ENCODE data around the gene MYOM1.
"Not testable (repeated sequence)": the region's sequence is repeated elsewhere in the genome, so short reads cannot be mapped to it uniquely, and the experiment has no call there.

Gene MYOM1

GRCh38 chr18:3058328-3059191, 161.2 kb downstream of the MYOM1 start:
- no peak for DNase-seq (ENCODE audit: low read depth in 2 of 2)

GRCh38 chr18:3057526-3057925, 162.2 kb downstream of the MYOM1 start:
- no peak for DNase-seq (ENCODE audit: low read depth in 2 of 2)

DNA sequence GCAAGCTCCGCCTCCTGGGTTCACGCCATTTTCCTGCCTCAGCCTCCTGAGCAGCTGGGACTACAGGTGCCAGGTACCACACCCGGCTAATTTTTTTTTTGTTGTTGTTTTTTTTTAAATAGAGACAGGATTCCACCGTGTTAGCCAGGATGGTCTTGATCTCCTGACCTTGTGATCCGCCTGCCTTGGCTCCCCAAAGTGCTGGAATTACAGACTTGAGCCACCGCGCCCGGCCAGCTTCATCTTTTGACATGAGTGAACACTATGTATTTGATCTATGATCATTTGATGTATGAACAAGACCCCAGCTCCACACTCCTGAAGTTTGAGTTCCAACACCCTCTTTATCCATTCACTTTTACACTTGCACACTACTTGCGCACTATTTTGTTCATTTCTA, 163.5 kb downstream of the MYOM1 start:
- DNase-seq (ENCODE audit: low read depth in 2 of 2) = no peak

DNA sequence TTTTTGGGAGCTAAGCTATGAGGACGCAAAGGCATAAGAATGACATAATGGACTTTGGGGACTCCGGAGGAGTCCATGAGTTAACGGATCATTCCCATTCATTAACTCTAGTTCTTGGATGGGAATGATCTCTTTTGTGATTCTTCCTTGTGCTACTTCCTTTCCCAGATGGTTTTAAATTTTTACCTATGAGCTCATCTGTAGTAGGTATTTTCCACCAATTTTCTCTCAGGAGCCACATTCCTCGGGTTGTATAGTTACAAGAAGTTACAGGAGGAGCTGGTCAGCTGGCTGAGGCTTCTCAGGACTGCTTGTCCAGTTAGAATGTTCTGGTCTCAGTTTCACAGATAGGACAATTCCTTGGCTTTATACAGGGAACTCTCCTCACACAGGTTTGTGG, 164.0 kb downstream of the MYOM1 start:
- no peak for DNase-seq (ENCODE audit: low read depth in 2 of 2)

DNA sequence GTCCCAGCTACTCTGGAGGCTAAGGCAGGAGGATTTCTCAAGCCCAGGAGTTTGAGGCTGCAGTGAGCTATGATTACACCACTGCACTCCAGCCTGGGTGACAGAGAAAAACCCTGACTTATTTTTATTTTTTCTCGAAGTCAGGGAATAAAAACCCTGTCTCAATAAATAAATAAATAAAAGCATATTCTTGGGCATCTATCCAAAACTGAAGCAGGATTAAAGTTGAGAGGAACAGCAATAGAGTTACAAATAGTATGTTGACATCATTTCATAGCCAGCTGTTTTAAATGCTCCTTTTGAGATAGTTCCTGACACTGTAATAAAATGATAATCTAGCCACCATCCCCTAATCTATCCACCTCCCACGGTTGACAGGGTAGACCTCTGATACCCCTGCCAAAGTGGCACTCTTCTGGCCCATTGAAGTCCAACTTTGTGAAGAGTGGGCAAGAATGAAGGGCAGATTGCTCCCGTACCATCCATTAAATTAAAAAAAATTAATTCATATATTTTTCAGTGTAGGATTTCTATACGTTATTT, 164.5 kb downstream of the MYOM1 start:
- no peak for DNase-seq (ENCODE audit: low read depth in 2 of 2)

DNA sequence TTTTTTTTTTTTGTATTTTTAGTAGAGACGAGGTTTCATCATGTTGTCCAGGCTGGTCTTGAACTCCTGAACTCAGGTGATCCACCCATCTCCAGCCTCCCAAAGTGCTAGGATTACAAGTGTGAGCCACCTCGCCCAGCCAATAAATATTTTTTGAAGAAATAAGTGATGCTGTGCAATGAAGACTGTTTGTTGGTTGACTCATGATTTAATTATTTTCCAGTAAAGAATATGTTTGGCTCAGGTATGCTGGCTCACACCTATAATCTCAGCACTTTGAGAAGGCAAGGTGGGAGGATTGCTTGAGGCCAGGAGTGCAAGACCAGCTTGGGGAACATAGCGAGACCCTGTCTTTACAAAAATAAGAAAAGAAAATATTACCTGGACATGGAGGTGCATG, 165.0 kb downstream of the MYOM1 start:
- DNase-seq (ENCODE audit: low read depth in 2 of 2) = no peak

- no peak for DNase-seq (ENCODE audit: low read depth in 2 of 2)
Observed at GRCh38 chr18:3054214-3054613, 165.6 kb downstream of the MYOM1 start.

GRCh38 chr18:3053081-3053480, 166.7 kb downstream of the MYOM1 start:
- no peak for DNase-seq (ENCODE audit: low read depth in 2 of 2)

DNA sequence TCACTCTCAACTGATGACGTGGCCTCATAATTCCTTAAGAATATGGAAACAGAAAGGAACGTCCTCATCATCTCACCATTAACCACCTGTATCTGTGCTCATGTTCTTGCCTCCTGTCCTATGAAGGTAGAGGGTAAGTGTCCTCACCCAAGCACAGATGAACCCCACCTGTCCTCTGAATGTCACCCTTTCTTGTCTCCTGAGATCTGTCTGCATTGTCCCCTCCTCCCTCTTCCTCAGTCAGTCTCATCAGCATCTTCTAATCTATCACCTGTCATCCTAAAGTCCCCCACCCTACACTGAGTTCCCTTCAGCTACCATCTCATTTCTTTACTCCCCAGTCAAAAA, 167.4 kb downstream of the MYOM1 start:
- no peak for DNase-seq (ENCODE audit: low read depth in 2 of 2)

- no peak for DNase-seq (ENCODE audit: low read depth in 2 of 2)
Observed at GRCh38 chr18:3051718-3052410, 167.9 kb downstream of the MYOM1 start.

DNA sequence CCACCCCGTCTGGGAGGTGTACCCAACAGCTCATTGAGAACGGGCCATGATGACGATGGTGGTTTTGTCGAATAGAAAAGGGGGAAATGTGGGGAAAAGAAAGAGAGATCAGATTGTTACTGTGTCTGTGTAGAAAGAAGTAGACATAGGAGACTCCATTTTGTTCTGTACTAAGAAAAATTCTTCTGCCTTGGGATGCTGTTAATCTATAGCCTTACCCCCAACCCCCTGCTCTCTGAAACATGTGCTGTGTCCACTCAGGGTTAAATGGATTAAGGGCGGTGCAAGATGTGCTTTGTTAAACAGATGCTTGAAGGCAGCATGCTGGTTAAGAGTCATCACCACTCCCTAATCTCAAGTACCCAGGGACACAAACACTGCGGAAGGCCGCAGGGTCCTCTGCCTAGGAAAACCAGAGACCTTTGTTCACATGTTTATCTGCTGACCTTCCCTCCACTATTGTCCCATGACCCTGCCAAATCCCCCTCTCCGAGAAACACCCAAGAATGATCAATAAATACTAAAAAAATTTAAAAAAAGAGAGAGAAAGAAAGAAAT, 169.8 kb downstream of the MYOM1 start:
- not testable (repeated sequence) for DNase-seq (ENCODE audit: low read depth in 2 of 2)

DNA sequence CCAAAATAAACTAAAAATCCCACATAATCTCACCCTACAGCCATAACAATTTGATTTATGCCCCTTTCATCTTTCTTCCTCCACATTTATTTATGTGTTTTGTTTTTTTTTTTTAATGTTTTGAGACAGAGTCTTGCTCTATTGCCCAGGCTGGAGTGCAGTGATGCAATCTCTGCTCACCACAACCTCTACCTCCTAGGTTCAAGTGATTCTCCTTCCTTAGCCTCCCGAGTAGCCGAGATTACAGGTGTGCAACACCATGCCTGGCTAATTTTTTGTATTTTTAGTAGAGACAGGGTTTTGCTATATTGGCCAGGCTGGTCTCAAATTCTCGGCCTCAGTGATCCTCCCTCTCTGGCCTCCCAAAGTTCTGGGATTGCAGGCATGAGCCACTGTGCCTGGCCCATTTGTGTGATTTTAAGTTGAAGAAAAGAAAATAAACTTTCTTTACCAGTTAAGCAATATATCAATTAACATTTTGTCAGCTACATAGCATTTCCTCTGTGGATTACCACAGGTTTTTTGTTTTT, 170.9 kb downstream of the MYOM1 start:
- DNase-seq (ENCODE audit: low read depth in 2 of 2) = no peak

- no peak for DNase-seq (ENCODE audit: low read depth in 2 of 2)
Observed at GRCh38 chr18:3048121-3048520, 171.6 kb downstream of the MYOM1 start.

- DNase-seq (ENCODE audit: low read depth in 2 of 2) = no peak
Observed at GRCh38 chr18:3046216-3046808, 173.5 kb downstream of the MYOM1 start.

DNA sequence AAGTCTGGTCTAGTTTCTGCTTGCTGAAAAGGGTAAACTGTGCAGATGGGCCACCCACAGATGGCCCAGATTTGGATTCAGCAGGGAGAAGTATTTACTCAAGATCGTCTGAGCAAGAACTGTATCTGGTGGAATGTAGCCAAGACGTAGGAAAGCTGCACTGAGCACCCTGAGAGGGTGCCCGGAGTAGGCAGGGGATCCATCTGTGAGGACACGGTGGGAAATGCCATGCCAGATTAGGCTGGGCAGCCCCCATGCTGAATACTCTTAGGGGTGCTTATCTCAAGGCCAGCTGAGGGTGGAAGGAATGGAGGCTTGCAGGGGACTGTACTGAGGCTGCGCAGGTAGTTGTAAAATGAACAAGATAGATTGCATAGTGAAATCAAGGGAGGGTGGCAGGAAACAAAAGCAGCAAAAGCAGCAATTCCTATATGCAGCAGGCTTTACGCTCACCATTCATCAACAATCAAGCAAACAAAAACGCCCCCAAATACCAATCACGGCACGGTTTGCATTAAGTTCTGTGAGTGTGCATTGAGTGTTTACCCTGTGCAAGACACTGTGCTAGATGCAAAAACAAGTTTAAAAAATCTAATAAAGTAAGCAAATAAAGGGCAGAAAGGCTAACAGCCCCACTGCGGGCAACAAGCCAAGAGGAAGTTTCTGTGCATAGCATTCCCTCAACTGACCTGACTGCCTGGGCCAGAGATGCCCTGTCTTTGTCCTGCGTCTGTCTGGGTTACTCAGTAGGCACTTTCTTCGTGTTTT, 174.7 kb downstream of the MYOM1 start:
- no peak for DNase-seq (ENCODE audit: low read depth in 2 of 2)

DNA sequence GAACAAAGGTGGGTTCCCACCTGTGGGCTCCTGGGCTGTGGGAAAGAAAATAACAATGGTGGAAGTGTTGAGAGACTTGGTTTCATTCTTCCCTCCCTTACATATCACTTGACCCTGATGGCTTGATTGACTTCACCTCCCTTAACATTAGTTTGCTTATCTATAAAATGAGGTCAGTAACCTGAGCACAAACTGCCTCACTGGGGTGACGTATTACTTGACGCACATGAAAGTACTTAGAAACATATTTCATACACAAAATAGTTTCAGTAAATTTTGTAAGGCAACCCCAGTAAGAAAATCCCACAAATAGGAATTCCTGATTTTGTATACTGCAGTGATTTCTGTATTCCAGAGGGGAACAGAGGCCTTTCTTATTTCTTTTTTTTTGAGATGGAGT, 177.4 kb downstream of the MYOM1 start:
- no peak for DNase-seq (ENCODE audit: low read depth in 2 of 2)

DNA sequence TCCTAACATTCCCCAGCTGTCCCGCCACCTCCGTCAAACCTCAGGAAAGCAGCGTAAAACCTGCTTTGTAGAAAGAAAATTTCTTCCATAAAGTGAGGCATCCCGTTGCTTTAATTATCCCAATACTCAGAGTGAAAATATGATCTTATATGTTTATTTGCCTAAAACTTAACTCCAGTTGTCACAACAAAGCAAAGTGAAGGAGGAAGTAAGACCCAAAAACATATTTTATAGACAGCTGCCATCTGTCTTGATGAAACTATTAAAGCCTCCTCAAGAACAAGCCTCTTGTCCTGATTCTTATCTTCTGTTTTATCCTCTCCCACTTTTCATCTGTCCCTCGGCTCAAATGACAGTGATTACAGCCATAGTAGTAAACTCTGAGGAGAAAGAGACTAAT, 177.9 kb downstream of the MYOM1 start:
- DNase-seq (ENCODE audit: low read depth in 2 of 2) = no peak

- DNase-seq (ENCODE audit: low read depth in 2 of 2) = no peak
Observed at GRCh38 chr18:3040881-3041280, 178.9 kb downstream of the MYOM1 start.

GRCh38 chr18:3040173-3040572, 179.6 kb downstream of the MYOM1 start:
- no peak for DNase-seq (ENCODE audit: low read depth in 2 of 2)

DNA sequence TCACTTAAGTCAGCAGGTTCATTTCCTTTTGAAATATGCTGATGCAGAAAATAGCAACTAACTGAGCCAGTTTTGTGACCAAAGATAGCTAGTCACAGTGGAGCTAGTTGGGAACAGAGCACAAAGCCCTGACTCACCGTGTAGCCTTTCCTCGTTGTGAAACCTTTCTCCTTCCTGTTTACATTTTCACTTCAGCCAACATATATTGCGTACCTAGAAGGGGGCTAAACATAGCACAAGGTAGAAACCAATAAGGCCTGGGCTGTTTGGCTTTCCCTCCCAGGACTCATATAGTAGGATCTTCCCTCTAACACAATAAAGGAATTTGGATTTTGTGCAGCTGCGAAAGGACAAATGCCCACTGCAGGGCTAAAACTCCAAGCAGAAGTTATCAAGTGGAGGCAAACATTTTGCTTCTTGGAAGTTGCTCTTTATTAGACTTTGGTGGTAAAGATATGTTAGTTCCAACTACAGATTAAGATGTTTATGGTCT, 182.3 kb downstream of the MYOM1 start:
- DNase-seq (ENCODE audit: low read depth in 2 of 2) = no peak

DNA sequence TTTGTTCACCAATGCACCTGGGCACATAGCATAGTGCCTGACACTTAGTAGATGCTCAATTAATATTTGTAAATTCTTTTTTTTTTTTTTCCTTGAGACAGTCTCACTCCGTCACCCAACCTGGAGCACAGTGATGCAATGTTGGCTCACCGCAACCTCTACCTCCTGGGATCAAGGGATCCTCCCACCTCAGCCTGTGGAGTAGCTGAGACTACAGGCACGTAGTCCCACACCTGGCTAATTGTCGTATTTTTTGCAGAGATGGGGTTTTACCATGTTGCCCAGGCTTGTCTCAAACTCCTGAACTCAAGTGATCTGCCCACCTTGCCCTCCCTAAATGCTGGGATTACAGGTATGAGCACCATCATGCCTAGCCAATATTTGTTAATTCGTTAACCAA, 183.7 kb downstream of the MYOM1 start:
- DNase-seq (ENCODE audit: low read depth in 2 of 2) = no peak
